ENCODE measurements around the gene CLIP4. TPM values are rescaled to one million over a fixed set of nuclear protein-coding genes. Genes with fewer than 3 reads are reported as not detected.
A peak's percentile ranks its signal among the peaks of the same experiment; 100 is the strongest.

The CLIP4 gene
- total RNA-seq, 1 experiment from 2014 or later: 38.0 TPM

DNA sequence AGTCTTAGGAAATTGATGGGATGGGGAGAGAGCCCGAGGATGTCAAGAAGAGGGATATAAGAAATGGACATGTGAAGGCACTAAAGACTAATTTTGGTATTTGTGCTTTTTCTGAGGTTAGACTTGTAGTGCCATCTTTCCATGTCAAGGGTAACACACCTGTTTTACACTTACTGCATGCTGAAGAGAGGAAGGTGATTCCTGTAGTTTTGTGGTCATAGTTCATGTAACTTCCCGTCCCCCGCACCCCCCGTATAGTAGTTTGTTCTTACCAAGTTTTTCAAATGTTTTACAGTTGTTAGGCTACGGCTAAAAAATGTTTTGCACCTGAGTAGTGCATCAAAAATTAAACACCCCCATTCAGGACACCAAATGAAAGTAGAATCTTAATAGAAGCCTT lies 73.8 kb downstream of the CLIP4 start:
- no peak for DNase-seq (ENCODE audit: low read depth)

DNA sequence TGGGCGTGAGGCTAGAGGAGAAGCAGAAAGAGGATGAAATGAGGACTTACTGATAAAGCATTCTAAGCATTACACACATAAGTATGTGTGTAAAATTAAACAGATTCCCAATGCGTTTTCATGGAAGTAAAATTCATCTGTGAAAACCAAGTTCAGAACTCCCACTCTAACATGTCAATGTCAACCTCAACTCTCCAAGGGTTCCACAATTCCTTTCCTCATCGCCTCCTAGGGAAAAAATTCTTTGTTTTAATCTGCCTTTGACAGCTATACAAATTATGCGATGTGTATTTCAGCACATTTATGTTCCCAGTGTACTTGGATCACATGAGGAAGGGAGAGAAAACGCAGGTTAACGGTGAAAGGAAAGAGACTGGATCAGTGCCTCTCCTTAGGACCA lies 76.6 kb downstream of the CLIP4 start:
- no peak for DNase-seq (ENCODE audit: low read depth)

- DNase-seq (ENCODE audit: low read depth): peak; percentile 32
Observed at GRCh38 chr2:29192526-29192925, 77.3 kb downstream of the CLIP4 start.

- DNase-seq (ENCODE audit: low read depth): no peak
Observed at GRCh38 chr2:29193111-29193510, 77.9 kb downstream of the CLIP4 start.

- DNase-seq (ENCODE audit: low read depth): no peak
Observed at GRCh38 chr2:29193681-29194080, 78.5 kb downstream of the CLIP4 start.

DNA sequence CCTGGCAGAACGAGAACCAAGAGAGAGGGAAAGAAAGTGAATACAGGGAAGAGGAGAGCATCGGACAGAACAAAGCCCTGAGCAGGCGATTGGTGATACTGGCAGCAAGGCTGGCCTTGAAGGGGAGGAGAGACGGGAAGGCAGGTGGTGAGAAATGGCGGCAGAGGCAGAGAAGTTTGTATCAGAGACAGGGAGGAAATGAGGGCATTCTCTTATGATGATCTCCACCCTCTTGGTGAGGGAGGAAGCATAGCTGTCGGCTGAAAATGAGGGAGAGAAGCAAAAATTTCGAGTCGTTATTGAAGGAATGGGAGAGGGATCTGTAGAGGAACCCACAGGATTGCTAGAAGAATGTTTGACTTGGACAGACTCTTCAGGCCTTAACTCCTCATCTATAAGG lies 80.6 kb downstream of the CLIP4 start:
- no peak for DNase-seq (ENCODE audit: low read depth)

DNA sequence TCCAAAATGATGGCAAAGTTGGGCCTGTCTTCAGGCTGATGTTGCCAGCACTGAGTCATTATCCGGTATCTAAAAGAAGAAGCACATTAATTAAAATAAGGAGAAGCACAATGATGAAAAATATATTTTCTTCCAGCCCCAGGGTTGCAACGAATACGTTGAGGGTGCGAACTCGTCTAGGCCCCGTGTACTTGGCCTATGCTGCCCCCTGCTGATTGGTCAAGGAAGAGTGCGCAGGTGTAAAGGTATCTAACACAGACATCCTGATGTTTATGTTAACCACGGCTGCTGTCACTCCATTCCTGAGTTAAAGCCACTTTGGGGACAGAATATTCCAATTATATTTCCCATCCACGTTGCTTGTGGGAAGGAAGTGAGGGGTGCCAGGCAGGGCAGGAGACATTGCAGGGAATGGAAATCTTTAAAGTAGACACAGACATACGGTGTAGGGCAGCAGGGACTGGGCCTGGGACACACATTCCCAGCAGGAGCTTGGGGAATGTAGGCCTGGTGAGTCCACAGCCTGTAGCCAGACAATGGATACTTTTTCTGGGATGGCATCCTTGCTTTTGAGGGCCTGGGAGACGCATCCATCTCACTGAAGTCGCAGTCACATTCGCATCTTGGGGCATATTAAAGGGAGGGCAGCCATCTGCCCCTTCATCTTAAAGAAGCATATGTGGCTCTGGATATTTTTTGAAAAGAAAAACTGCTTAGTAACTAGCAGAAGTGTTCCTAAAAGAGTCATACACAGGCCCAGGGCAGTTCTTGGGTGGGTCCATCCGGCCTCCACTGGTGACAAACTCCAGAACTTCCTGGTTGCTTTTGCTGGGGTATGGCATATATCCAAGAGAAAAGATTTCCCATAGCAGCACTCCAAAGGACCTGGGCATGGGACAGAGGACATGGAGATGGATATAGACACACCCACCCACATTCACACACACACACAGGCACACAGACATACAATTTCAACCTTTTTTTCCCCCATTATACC lies 81.9 kb downstream of the CLIP4 start:
- DNase-seq (ENCODE audit: low read depth): peak; percentile 51

GRCh38 chr2:29201979-29202378 lies 86.8 kb downstream of the CLIP4 start:
- no peak for DNase-seq (ENCODE audit: low read depth)

- no peak for DNase-seq (ENCODE audit: low read depth)
Observed at GRCh38 chr2:29202819-29203495, 87.7 kb downstream of the CLIP4 start.

GRCh38 chr2:29206941-29207340 lies 91.7 kb downstream of the CLIP4 start:
- no peak for DNase-seq (ENCODE audit: low read depth)

- DNase-seq (ENCODE audit: low read depth): no peak
Observed at GRCh38 chr2:29207352-29208148, 92.3 kb downstream of the CLIP4 start.

GRCh38 chr2:29209551-29209950 lies 94.3 kb downstream of the CLIP4 start:
- DNase-seq (ENCODE audit: low read depth): no peak

DNA sequence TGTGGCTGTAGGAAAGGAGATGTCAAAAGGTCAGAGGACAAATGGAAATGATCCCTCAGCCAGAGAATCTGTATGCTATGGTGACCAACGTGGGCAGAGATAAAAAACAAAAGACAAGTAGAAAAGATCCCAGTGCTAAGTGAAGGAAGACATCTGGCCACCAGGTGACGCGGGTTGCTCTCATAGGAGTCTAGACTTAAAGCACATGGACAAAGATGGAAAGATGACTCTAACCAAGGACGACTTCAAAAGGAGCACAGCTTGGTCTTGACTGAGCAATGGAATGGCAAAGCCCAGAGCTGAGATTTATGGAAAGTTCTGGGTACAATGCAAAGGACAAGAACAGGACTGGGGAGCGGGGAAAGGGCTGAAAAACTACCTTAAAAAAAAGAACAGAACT lies 96.8 kb downstream of the CLIP4 start:
- DNase-seq (ENCODE audit: low read depth): no peak

GRCh38 chr2:29213888-29214291 lies 98.7 kb downstream of the CLIP4 start:
- DNase-seq (ENCODE audit: low read depth): peak; percentile 18

GRCh38 chr2:29215073-29215472 lies 99.9 kb downstream of the CLIP4 start:
- no peak for DNase-seq (ENCODE audit: low read depth)

GRCh38 chr2:29215739-29216608 lies 100.8 kb downstream of the CLIP4 start:
- no peak for DNase-seq (ENCODE audit: low read depth)

DNA sequence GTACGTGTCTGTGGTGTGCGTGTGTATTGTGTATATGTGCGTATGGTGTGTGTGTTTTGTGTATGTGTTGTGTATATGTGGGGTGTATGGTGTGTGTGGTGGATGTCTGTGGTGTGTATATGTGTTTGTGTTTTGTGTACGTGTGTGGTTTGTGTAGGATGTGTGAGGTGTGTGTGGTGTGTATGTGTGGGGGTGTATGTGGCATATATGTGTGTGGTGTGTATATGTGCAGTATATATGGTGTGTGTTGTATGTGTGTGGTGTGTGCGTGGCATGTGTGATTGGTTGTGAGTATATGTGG lies 101.3 kb downstream of the CLIP4 start:
- DNase-seq (ENCODE audit: low read depth): no peak

GRCh38 chr2:29218071-29218470 lies 102.9 kb downstream of the CLIP4 start:
- no peak for DNase-seq (ENCODE audit: low read depth)

- no peak for DNase-seq (ENCODE audit: low read depth)
Observed at GRCh38 chr2:29218550-29219125, 103.4 kb downstream of the CLIP4 start.

DNA sequence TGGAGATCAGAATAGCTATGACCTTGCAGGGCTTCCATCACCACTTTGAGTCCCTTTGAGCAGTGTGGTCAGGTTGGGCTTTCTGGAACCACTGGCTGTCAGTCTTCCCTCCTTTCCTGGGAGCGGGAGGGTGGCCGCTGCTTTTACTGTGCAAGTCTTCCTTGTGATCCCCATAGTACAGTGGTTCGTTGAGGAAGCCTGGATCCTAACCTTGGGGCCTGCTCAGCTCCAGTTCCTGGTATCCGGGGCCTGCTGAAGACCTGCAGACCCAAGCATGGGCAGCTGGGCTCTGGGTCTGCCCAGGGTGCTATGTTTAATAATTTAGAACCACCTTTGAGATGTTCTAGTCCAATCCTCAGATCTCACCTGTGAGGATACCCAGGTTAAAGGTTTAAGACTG lies 104.2 kb downstream of the CLIP4 start:
- DNase-seq (ENCODE audit: low read depth): no peak
